Measurements from ENCODE around the gene STAT5B.

- no peak for TF ChIP-seq POLR2A (IDR thresholded peaks at IDR 0.05)
- TF ChIP-seq CTCF (IDR thresholded peaks at IDR 0.05 in 8 of 11, conservative IDR thresholded peaks at IDR 0.05 in 3 of 11) = no peak
These were observed 51.5 kb downstream of the STAT5B start for GRCh38 chr17:42224651-42225050.
